SH-SY5Y (cell line): Measurements from ENCODE around the gene ADARB2.

Experiments used
- GATA2 ChIP-seq: IDR thresholded peaks from 2 replicates; pipeline ENCODE4 v1.6.1; 2011; ENCODE audit warnings: mild to moderate bottlenecking, low read depth, low read length
- GATA3 ChIP-seq: IDR thresholded peaks from 2 replicates; pipeline ENCODE4 v1.6.1; 2011; ENCODE audit warnings: low read depth, mild to moderate bottlenecking, low read length, moderate library complexity

Gene ADARB2

GRCh38 chr10:1344408-1344807, 392.9 kb downstream of the ADARB2 start:
- no peak for TF ChIP-seq GATA2
- TF ChIP-seq GATA3 = no peak

GRCh38 chr10:1343176-1343575, 394.1 kb downstream of the ADARB2 start:
- TF ChIP-seq GATA2 (no peak), GATA3 (no peak)

GRCh38 chr10:1339396-1339795, 397.9 kb downstream of the ADARB2 start:
- TF ChIP-seq GATA3 = no peak
- TF ChIP-seq GATA2 = no peak

- TF ChIP-seq GATA2 (no peak), GATA3 (no peak)
Measured at GRCh38 chr10:1335642-1336041, 401.7 kb downstream of the ADARB2 start.

GRCh38 chr10:1333981-1334380, 403.3 kb downstream of the ADARB2 start:
- TF ChIP-seq GATA2 (no peak), GATA3 (no peak)

GRCh38 chr10:1331560-1331959, 405.8 kb downstream of the ADARB2 start:
- TF ChIP-seq GATA3 (no peak), GATA2 (no peak)

- TF ChIP-seq GATA3 (no peak), GATA2 (no peak)
Measured at GRCh38 chr10:1329622-1330021, 407.7 kb downstream of the ADARB2 start.

- no peak for TF ChIP-seq GATA2
Measured at GRCh38 chr10:1328981-1329614, 408.2 kb downstream of the ADARB2 start.

- no peak for TF ChIP-seq GATA2
- no peak for TF ChIP-seq GATA3
Measured at GRCh38 chr10:1328161-1328823, 409.0 kb downstream of the ADARB2 start.

GRCh38 chr10:1327759-1328158, 409.6 kb downstream of the ADARB2 start:
- TF ChIP-seq GATA3 (no peak), GATA2 (no peak)

- TF ChIP-seq GATA2 = no peak
- TF ChIP-seq GATA3 = no peak
Measured at GRCh38 chr10:1324903-1325302, 412.4 kb downstream of the ADARB2 start.

- TF ChIP-seq GATA3 (no peak), GATA2 (no peak)
Measured at GRCh38 chr10:1323951-1324350, 413.4 kb downstream of the ADARB2 start.

- TF ChIP-seq GATA2 (no peak), GATA3 (no peak)
Measured at GRCh38 chr10:1320739-1321320, 416.5 kb downstream of the ADARB2 start.

- TF ChIP-seq GATA3 (no peak), GATA2 (no peak)
Measured at GRCh38 chr10:1316809-1317143, 420.5 kb downstream of the ADARB2 start.

GRCh38 chr10:1316121-1316808, 421.1 kb downstream of the ADARB2 start:
- no peak for TF ChIP-seq GATA2
- no peak for TF ChIP-seq GATA3
